K562 (cell line): ENCODE measurements around the gene ITIH3. TPM values are rescaled to one million over a fixed set of nuclear protein-coding genes. Genes with fewer than 3 reads are reported as not detected.

Experiments used
- ATAC-seq: fragments of 200-7000 bp; cut with Tn5 transposase; 3 replicates; pipeline ENCODE4 v1.9.1; 2020; ENCODE audit warnings: moderate library complexity
- BruUV-seq: library from RNA; stranded (reverse); fragments of 400-500 nt; replicated peaks from 2 replicates; lab custom pipeline; 2021; lab: Mats Ljungman, UMichigan
- CTCF ChIA-PET: fragments of 300-600 bp; formaldehyde crosslinking; extraction: SDS; loops from one replicate; lab custom pipeline; 2021; ENCODE audit warnings: low intra/inter-chr PET ratio; lab: Yijun Ruan, JAX
- POLR2A ChIA-PET: fragments of 300-600, 350-650 bp; sonication (Branson Sonifier 250); formaldehyde crosslinking; extraction: SDS; loops from one replicate; lab custom pipeline; 2021; ENCODE audit warnings: antibody characterized with exemption, inconsistent platforms; lab: Yijun Ruan, JAX
- DNase-seq, 4 experiments: peaks; one replicate each; pipeline versions ENCODE4 v3.0.0 to v3.0.0-alpha.2; 2011 to 2018; ENCODE audit warnings: low spot score in 3 of 4, mixed read lengths in 3 of 4; ENCODE audit errors: extremely low read depth in 1 of 4
- FAIRE-seq: peaks from 2 replicates; lab custom pipeline; 2011; peaks lifted over from hg19 to GRCh38; lab: Jason Lieb, UNC
- H2AFZ ChIP-seq: 2 replicates; pipeline ENCODE4 v1.6.0; 2011; ENCODE audit warnings: low read depth, low read length, control low read depth, inconsistent platforms
- H3K27ac ChIP-seq: fragments of 200-600 bp; 3 replicates; pipeline ENCODE4 v1.8.0; 2011; ENCODE audit warnings: low read depth, mild to moderate bottlenecking, control low read depth, inconsistent platforms, low read length, moderate library complexity, mixed read lengths; ENCODE audit errors: extremely low read depth
- H3K27me3 ChIP-seq, 2 experiments: fragments of 300-600 bp in 1 of 2; 2 replicates in 1 of 2; 3 replicates in 1 of 2; pipeline versions ENCODE4 v1.6.0 to v1.8.0; 2011; ENCODE audit warnings: inconsistent platforms in 2 of 2, low read length in 2 of 2, mild to moderate bottlenecking in 1 of 2, mixed read lengths in 1 of 2, moderate library complexity in 1 of 2; ENCODE audit not compliant: control insufficient read depth in 2 of 2, insufficient read depth in 2 of 2
- H3K36me3 ChIP-seq: fragments of 300-600 bp; 3 replicates; pipeline ENCODE4 v1.8.0; 2011; ENCODE audit warnings: mild to moderate bottlenecking, low read length, inconsistent platforms; ENCODE audit not compliant: control insufficient read depth, insufficient read depth
- H3K4me1 ChIP-seq, 2 experiments: fragments of 200-600 bp in 1 of 2; replicated peaks in 1 of 2; 2 replicates in 1 of 2; 3 replicates in 1 of 2; pipeline versions ENCODE4 v1.5.1 to v1.8.0; 2011; ENCODE audit warnings: inconsistent platforms in 2 of 2, low read length in 2 of 2, mild to moderate bottlenecking in 1 of 2, mixed read lengths in 1 of 2, moderate library complexity in 1 of 2; ENCODE audit not compliant: control insufficient read depth in 2 of 2, insufficient read depth in 2 of 2
- H3K4me2 ChIP-seq: 2 replicates; pipeline ENCODE4 v1.6.1; 2011; ENCODE audit warnings: low read length, control low read depth, inconsistent platforms, mixed read lengths; ENCODE audit not compliant: insufficient read depth
- H3K4me3 ChIP-seq: fragments of 200-600 bp; sonication (generic), shearing (Covaris generic); 2 replicates; pipeline ENCODE4 v1.5.1; 2016; ENCODE audit warnings: control low read depth, inconsistent platforms
- H3K79me2 ChIP-seq: fragments of 200-600 bp; 3 replicates; pipeline ENCODE4 v1.8.0; 2011; ENCODE audit warnings: low read length, inconsistent platforms; ENCODE audit not compliant: control insufficient read depth, insufficient read depth
- H3K9ac ChIP-seq, 2 experiments: 2 replicates each; pipeline versions ENCODE4 v1.6.0 to v1.6.1; 2011; ENCODE audit warnings: low read depth in 2 of 2, low read length in 2 of 2, control low read depth in 1 of 2, inconsistent platforms in 1 of 2, mild to moderate bottlenecking in 1 of 2, mixed read lengths in 1 of 2; ENCODE audit not compliant: insufficient read depth in 1 of 2
- H3K9me1 ChIP-seq: one replicate; pipeline ENCODE4 v1.6.0; 2011; ENCODE audit warnings: inconsistent platforms, mild to moderate bottlenecking, low read length, moderate library complexity; ENCODE audit not compliant: control insufficient read depth, insufficient read depth
- H3K9me3 ChIP-seq: replicated peaks from 2 replicates; pipeline ENCODE4 v1.5.1; 2011; ENCODE audit warnings: low read depth, low read length, inconsistent platforms; ENCODE audit not compliant: control insufficient read depth, insufficient read depth
- H4K20me1 ChIP-seq: replicated peaks from 2 replicates; pipeline ENCODE4 v1.6.1; 2011; ENCODE audit warnings: low read length, inconsistent platforms, mixed read lengths; ENCODE audit not compliant: control insufficient read depth, insufficient read depth
- CBFA2T2 ChIP-seq: fragments of 450-650 bp; conservative IDR thresholded peaks from 2 replicates; pipeline ENCODE4 v1.6.1; 2017; ENCODE audit warnings: mild to moderate bottlenecking
- CXXC5 ChIP-seq: fragments of 250-450 bp; sonication (Bioruptor Pico); IDR thresholded peaks from 2 replicates; pipeline ENCODE4 v1.8.0; 2022; ENCODE audit warnings: inconsistent platforms, mild to moderate bottlenecking, moderate library complexity
- ERF ChIP-seq: fragments of 450-650 bp; formaldehyde crosslinking; IDR thresholded peaks from 2 replicates; pipeline ENCODE4 v1.4.0; 2020; ENCODE audit warnings: mild to moderate bottlenecking, mixed read lengths
- ESRRA ChIP-seq: fragments of 450-650 bp; IDR thresholded peaks from 2 replicates; pipeline ENCODE4 v1.6.1; 2014; ENCODE audit warnings: low read depth, mild to moderate bottlenecking, moderate library complexity, borderline replicate concordance
- FOXA1 ChIP-seq: fragments of 450-650 bp; IDR thresholded peaks from 2 replicates; pipeline ENCODE4 v1.6.1; 2016; ENCODE audit warnings: mild to moderate bottlenecking, borderline replicate concordance
- HES1 ChIP-seq: fragments of 450-650 bp; IDR thresholded peaks from 2 replicates; pipeline ENCODE4 v1.6.1; 2016; ENCODE audit warnings: low read depth, mild to moderate bottlenecking, moderate library complexity
- JUND ChIP-seq, 2 experiments: IDR thresholded peaks; 2 replicates in 1 of 2; 3 replicates in 1 of 2; pipeline ENCODE4 v1.6.1; 2011; ENCODE audit warnings: borderline replicate concordance in 2 of 2, low read depth in 2 of 2, low read length in 2 of 2, improper control_type of control experiment in 1 of 2, missing biosample characterization in 1 of 2, missing genetic modification characterization in 1 of 2, missing genetic modification reagents in 1 of 2
- MIER1 ChIP-seq: fragments of 450-650 bp; IDR thresholded peaks from 2 replicates; pipeline ENCODE4 v1.6.1; 2016; ENCODE audit warnings: antibody characterized with exemption, mild to moderate bottlenecking, low read depth
- MLLT1 ChIP-seq, 2 experiments: fragments of 450-650 bp; IDR thresholded peaks; 2 replicates each; pipeline ENCODE4 v1.6.1; 2016
- NFIX ChIP-seq: fragments of 250-450 bp; sonication (Bioruptor Pico); IDR thresholded peaks from 2 replicates; pipeline ENCODE4 v1.4.0; 2020; ENCODE audit warnings: low read depth, mild to moderate bottlenecking, moderate library complexity
- NR0B1 ChIP-seq: fragments of 450-650 bp; IDR thresholded peaks from one replicate; pipeline ENCODE4 v1.6.1; 2018; ENCODE audit warnings: mild to moderate bottlenecking, moderate library complexity; ENCODE audit not compliant: partially characterized antibody
- NR2C2 ChIP-seq, 2 experiments: fragments of 200-800 bp in 1 of 2; sonication (Bioruptor generic) in 1 of 2; sonication (generic) in 1 of 2; formaldehyde crosslinking in 1 of 2; IDR thresholded peaks; 2 replicates each; pipeline versions ENCODE4 v1.6.1 to v1.8.0; 2016 to 2022; ENCODE audit warnings: mild to moderate bottlenecking in 1 of 2, missing compliant biosample characterization in 1 of 2, missing genetic modification characterization in 1 of 2, missing genetic modification reagents in 1 of 2
- PRMT5 ChIP-seq: sonication (generic); formaldehyde crosslinking; IDR thresholded peaks from 2 replicates; pipeline ENCODE4 v1.5.0; 2020; ENCODE audit warnings: missing genetic modification reagents
- SMARCA4 ChIP-seq: fragments of 450-650 bp; IDR thresholded peaks from 2 replicates; pipeline ENCODE4 v1.6.1; 2016
- ZNF146 ChIP-seq: IDR thresholded peaks from one replicate; pipeline ENCODE4 v1.6.1; 2018; ENCODE audit warnings: missing compliant biosample characterization; ENCODE audit not compliant: unreplicated experiment
- ZNF3 ChIP-seq: fragments of 250-450 bp; sonication (Bioruptor Pico); IDR thresholded peaks from 2 replicates; pipeline ENCODE4 v1.5.0; 2021; ENCODE audit warnings: mild to moderate bottlenecking, moderate library complexity
- WGBS: fragments of 100-300 bp; shearing (Covaris generic); methylation state at CpG from one replicate; pipeline ENCODE4 v1.1.6; 2016; ENCODE audit warnings: low coverage, mixed read lengths; ENCODE audit not compliant: insufficient coverage; ENCODE audit errors: missing lambda C conversion rate; 5-methylcytosine and 5-hydroxymethylcytosine counted together
- in situ Hi-C: fragments of 300-500 bp; cut with MboI; formaldehyde crosslinking; loops from 4 replicates; pipeline ENCODE4 v1.15.0; 2018; ENCODE audit warnings: inconsistent platforms, mixed read lengths
- intact Hi-C: fragments of 100-400 bp; cut with micrococcal nuclease; formaldehyde crosslinking; loops from 2 replicates; pipeline ENCODE4 v1.14.2; 2022
- polyA plus RNA-seq, 8 experiments: library from polyadenylated mRNA; depleted of rRNA in 4 of 8; stranded (reverse) in 5 of 8; unstranded in 3 of 8; fragments of >200 nt; fragmentation: Nextera tagmentation in 2 of 8; fragmentation: Illumina TruSeq in 1 of 8; extraction: Ambion mirVana in 2 of 8; extraction: Trizol in 1 of 8; gene quantifications; 2 replicates each; pipeline versions ENCODE4 v1.2.1 to v1.2.3, GENCODE V29; 2011 to 2014; ENCODE audit warnings: inconsistent platforms in 1 of 8, missing spikeins in 1 of 8
- total RNA-seq, 7 experiments: library from RNA; depleted of rRNA in 6 of 7; stranded (reverse); fragments of >200 nt in 6 of 7; fragmentation: Illumina TruSeq in 2 of 7; extraction: Trizol in 2 of 7; gene quantifications; 2 replicates each; pipeline versions ENCODE4 v1.2.1 to v1.2.3, GENCODE V29; 2011 to 2021; ENCODE audit warnings: low replicate concordance in 1 of 7

The ITIH3 gene
- total and polyA plus RNA-seq, 9 of the 15 experiments (the other 6 are each of a cell fraction or from before 2014, with no cell fraction given): 0.07 to 0.35 TPM; not detected in 7

GRCh38 chr3:52830535-52831258 is 36.1 kb downstream of the ITIH3 start, which contains the start of gene ITIH4:
ITIH4 (minus strand) TSS chr3:52830672; CDS start chr3:52830642, 30 bp downstream.
- H3K27me3 ChIP-seq: peaks cover 0 to 36% of the 10 kb centered on the region in 2 experiments; a peak in 4 of 5 replicates
- intact Hi-C loops: loop anchor here (5.0 kb wide), 1 partner anchor 88 kb away; no protein-coding TSS in a partner anchor
- no peaks in the 10 kb centered on the region for H3K36me3 ChIP-seq
- no TSS peak for BruUV-seq
- no peak within 1 kb of the TSS for H3K4me3 ChIP-seq
- H3K9ac ChIP-seq: peak within 1 kb of the TSS in 1 of 2 experiments; percentile 76; a peak in 2 of 4 replicates
- WGBS: 12% methylated on average over 13 of the region's 16 CpGs
- no peak within 1 kb of the TSS for H3K27ac ChIP-seq
- FAIRE-seq: no peak
- peak; percentile 26 to 52 (median 44) for DNase-seq
- ChIA-PET POLR2A (no interaction called here), CTCF (no interaction called here)
- no peaks in the 10 kb centered on the region; the same call in 1 of the 2 replicates for H4K20me1 ChIP-seq
- peak; percentile 28 for ATAC-seq
- peaks cover 15 to 20% of the 10 kb centered on the region in 2 experiments for H3K4me1 ChIP-seq
- no peaks in the 10 kb centered on the region for H3K9me3 ChIP-seq
- no peaks in the 10 kb centered on the region for H3K79me2 ChIP-seq
- H3K9me1 ChIP-seq: no peaks in the 10 kb centered on the region
- in situ Hi-C loops: no loop called here
- H3K4me2 ChIP-seq: peak within 1 kb of the TSS; percentile 57
- peak within 1 kb of the TSS; percentile 65 for H2AFZ ChIP-seq
- TF ChIP-seq PRMT5 (CRISPR knock-in tag) (no peak), JUND (IDR thresholded peaks at IDR 0.05; ENCODE audit: borderline replicate concordance, low read depth, low read length) (peak; percentile 50; the same call in 1 of the 2 replicates), JUND (tag; IDR thresholded peaks at IDR 0.05; ENCODE audit: borderline replicate concordance, low read depth, low read length) (no peak; the same call in 2 of the 3 replicates), HES1 (0 out of 2 replicates have a peak, but pooled peaks have one; percentile 41), ERF (CRISPR knock-in tag) (no peak), CBFA2T2 (no peak), SMARCA4 (peak; percentile 34; the same call in 1 of the 2 replicates), CXXC5 (CRISPR knock-in tag) (peak; percentile 42; the same call in 1 of the 2 replicates), MLLT1 (IDR thresholded peaks at IDR 0.05) (peak in 1 of 2 experiments; percentile 83; a peak in 2 of 4 replicates), MIER1 (no peak), NFIX (no peak), NR0B1 (no peak), ESRRA (peak; percentile 83; the same call in 1 of the 2 replicates), NR2C2 (CRISPR knock-in tag; IDR thresholded peaks at IDR 0.05) (no peak), NR2C2 (tag; IDR thresholded peaks at IDR 0.05) (peak; percentile 25; the same call in 1 of the 2 replicates), ZNF3 (no peak), FOXA1 (no peak), ZNF146 (CRISPR knock-in tag) (no peak)
